Trophoblast cell (in vitro differentiated cells and primary cell): ENCODE results near the gene KLK5.

Source experiments
- DNase-seq, 2 donors: peaks; one replicate each; pipeline ENCODE4 v3.0.0-alpha.2; 2016
- H2AFZ ChIP-seq: 2 replicates; pipeline ENCODE4 v1.6.1; 2013; ENCODE audit warnings: low read length, moderate library complexity, mild to moderate bottlenecking; ENCODE audit not compliant: insufficient read depth, poor library complexity
- H2AK5ac ChIP-seq: 2 replicates; pipeline ENCODE4 v1.6.1; 2013; ENCODE audit warnings: mild to moderate bottlenecking, low read length
- H2BK120ac ChIP-seq: 2 replicates; pipeline ENCODE4 v1.6.1; 2013; ENCODE audit warnings: low read length, mild to moderate bottlenecking, moderate library complexity; ENCODE audit not compliant: insufficient read depth, poor library complexity
- H2BK12ac ChIP-seq: 2 replicates; pipeline ENCODE4 v1.6.1; 2013; ENCODE audit warnings: mild to moderate bottlenecking, low read length, moderate library complexity
- H2BK5ac ChIP-seq: 2 replicates; pipeline ENCODE4 v1.6.1; 2013; ENCODE audit warnings: low read length, low read depth, moderate library complexity, mild to moderate bottlenecking; ENCODE audit not compliant: poor library complexity
- H3K14ac ChIP-seq: 2 replicates; pipeline ENCODE4 v1.6.1; 2013; ENCODE audit warnings: mild to moderate bottlenecking, low read length
- H3K18ac ChIP-seq: 2 replicates; pipeline ENCODE4 v1.6.1; 2013; ENCODE audit warnings: mild to moderate bottlenecking, low read length
- H3K23ac ChIP-seq: 2 replicates; pipeline ENCODE4 v1.6.1; 2013; ENCODE audit warnings: low read length
- H3K27ac ChIP-seq: 2 replicates; pipeline ENCODE4 v1.5.1; 2013; ENCODE audit warnings: low read depth, mild to moderate bottlenecking, inconsistent platforms, low read length, moderate library complexity
- H3K27me3 ChIP-seq: 2 replicates; pipeline ENCODE4 v1.6.1; 2013; ENCODE audit warnings: inconsistent platforms, mild to moderate bottlenecking, low read length, moderate library complexity; ENCODE audit not compliant: insufficient read depth
- H3K36me3 ChIP-seq, 2 experiments: 1 replicate in 1 of 2; 2 replicates in 1 of 2; pipeline ENCODE4 v1.6.1; 2013; ENCODE audit warnings: low read length in 2 of 2, mild to moderate bottlenecking in 2 of 2, moderate library complexity in 1 of 2; ENCODE audit not compliant: insufficient read depth in 2 of 2, control insufficient read depth in 1 of 2
- H3K4ac ChIP-seq: 2 replicates; pipeline ENCODE4 v1.6.1; 2013; ENCODE audit warnings: low read depth, mild to moderate bottlenecking, low read length, moderate library complexity
- H3K4me1 ChIP-seq, 2 experiments: 1 replicate in 1 of 2; 2 replicates in 1 of 2; pipeline ENCODE4 v1.6.1; 2013; ENCODE audit warnings: low read length in 2 of 2, mild to moderate bottlenecking in 2 of 2, moderate library complexity in 1 of 2; ENCODE audit not compliant: insufficient read depth in 2 of 2, control insufficient read depth in 1 of 2
- H3K4me2 ChIP-seq: 2 replicates; pipeline ENCODE4 v1.6.1; 2013; ENCODE audit warnings: inconsistent platforms, mild to moderate bottlenecking, low read length, moderate library complexity
- H3K4me3 ChIP-seq: 2 replicates; pipeline ENCODE4 v1.5.1; 2013; ENCODE audit warnings: mild to moderate bottlenecking, low read depth, low read length, inconsistent platforms
- H3K79me1 ChIP-seq: one replicate; pipeline ENCODE4 v1.6.1; 2013; ENCODE audit warnings: low read length
- H3K79me2 ChIP-seq: 2 replicates; pipeline ENCODE4 v1.6.1; 2013; ENCODE audit warnings: low read length, mild to moderate bottlenecking; ENCODE audit not compliant: control insufficient read depth, insufficient read depth, poor library complexity
- H3K9ac ChIP-seq: 2 replicates; pipeline ENCODE4 v1.6.1; 2013; ENCODE audit warnings: mild to moderate bottlenecking, low read length
- H3K9me3 ChIP-seq: 2 replicates; pipeline ENCODE4 v1.6.1; 2013; ENCODE audit warnings: low read depth, mild to moderate bottlenecking, control low read depth, inconsistent platforms, low read length; ENCODE audit not compliant: insufficient read depth
- H4K12ac ChIP-seq: 2 replicates; pipeline ENCODE4 v1.6.1; 2013; ENCODE audit warnings: low read depth, mild to moderate bottlenecking, low read length, moderate library complexity
- H4K8ac ChIP-seq: 2 replicates; pipeline ENCODE4 v1.6.1; 2013; ENCODE audit warnings: low read depth, mild to moderate bottlenecking, low read length, moderate library complexity
- H4K91ac ChIP-seq: one replicate; pipeline ENCODE4 v1.6.1; 2013; ENCODE audit warnings: low read depth, mild to moderate bottlenecking, low read length, moderate library complexity
- whole genome bisulfite sequencing: extraction: QIAGEN DNeasy Blood & Tissue Kit; methylation state at CpG from one replicate; pipeline ENCODE4 v1.1.7; 2013; ENCODE audit warnings: missing lambda C conversion rate; ENCODE audit not compliant: insufficient read length, insufficient coverage; ENCODE audit errors: extremely low coverage; 5-methylcytosine and 5-hydroxymethylcytosine counted together

The KLK5 gene

GRCh38 chr19:50981587-50982146, 28.8 kb upstream of the KLK5 start:
- Histone ChIP-seq H4K8ac (no peak overlapping the region), H3K18ac (no peak overlapping the region), H4K12ac (no peak overlapping the region), H3K27me3 (no peaks in the 10 kb centered on the region), H3K23ac (no peak overlapping the region), H3K4me1 (peaks cover 5 to 12% of the 10 kb centered on the region in 2 experiments), H3K36me3 (no peaks in the 10 kb centered on the region), H3K9me3 (no peaks in the 10 kb centered on the region), H3K27ac (no peak overlapping the region), H2AK5ac (no peak overlapping the region), H2BK12ac (no peak overlapping the region), H2BK120ac (no peak overlapping the region), H3K14ac (no peak overlapping the region), H3K4me2 (no peak overlapping the region), H3K4me3 (no peak overlapping the region), H3K79me1 (peaks cover 4% of the 10 kb centered on the region), H2AFZ (no peak overlapping the region), H3K4ac (no peak overlapping the region), H3K9ac (no peak overlapping the region), H2BK5ac (no peak overlapping the region), H3K79me2 (no peaks in the 10 kb centered on the region), H4K91ac (peak overlapping the region; percentile 49)
- no CpG with 5 or more reads among the region's 11 CpGs for WGBS
- no peak for DNase-seq

GRCh38 chr19:50980208-50980607, 27.4 kb upstream of the KLK5 start:
- no peak overlapping the region for H4K8ac ChIP-seq
- peak overlapping the region; percentile 28 for H2AK5ac ChIP-seq
- no peak overlapping the region for H2BK12ac ChIP-seq
- H3K9me3 ChIP-seq = no peaks in the 10 kb centered on the region
- no peak overlapping the region for H2AFZ ChIP-seq
- H4K12ac ChIP-seq = no peak overlapping the region
- H3K4me3 ChIP-seq = no peak overlapping the region
- H3K23ac ChIP-seq = no peak overlapping the region
- no peak overlapping the region for H3K27ac ChIP-seq
- no peak for DNase-seq
- no peak overlapping the region for H2BK5ac ChIP-seq
- H3K27me3 ChIP-seq = no peaks in the 10 kb centered on the region
- H3K14ac ChIP-seq = peak overlapping the region; percentile 9
- no peak overlapping the region for H2BK120ac ChIP-seq
- H3K4me2 ChIP-seq = no peak overlapping the region
- WGBS = no CpG with 5 or more reads among the region's 13 CpGs
- H3K18ac ChIP-seq = no peak overlapping the region
- no peak overlapping the region for H3K9ac ChIP-seq
- H3K4me1 ChIP-seq = peaks cover 9 to 17% of the 10 kb centered on the region in 2 experiments
- H3K4ac ChIP-seq = no peak overlapping the region
- peak overlapping the region; percentile 16 for H4K91ac ChIP-seq
- no peaks in the 10 kb centered on the region for H3K79me2 ChIP-seq
- peaks cover 7% of the 10 kb centered on the region for H3K79me1 ChIP-seq
- no peaks in the 10 kb centered on the region for H3K36me3 ChIP-seq

GRCh38 chr19:50979758-50980157, 26.9 kb upstream of the KLK5 start:
- Histone ChIP-seq H2BK120ac (no peak overlapping the region), H4K12ac (no peak overlapping the region), H4K91ac (peak overlapping the region; percentile 52), H3K4me1 (peaks cover 9 to 17% of the 10 kb centered on the region in 2 experiments), H2AK5ac (no peak overlapping the region), H2AFZ (no peak overlapping the region), H2BK5ac (no peak overlapping the region), H3K79me2 (no peaks in the 10 kb centered on the region), H3K79me1 (peaks cover 7% of the 10 kb centered on the region), H3K27ac (no peak overlapping the region), H3K14ac (no peak overlapping the region), H3K18ac (no peak overlapping the region), H3K27me3 (no peaks in the 10 kb centered on the region), H3K23ac (no peak overlapping the region), H3K9ac (no peak overlapping the region), H3K4ac (no peak overlapping the region), H3K36me3 (no peaks in the 10 kb centered on the region), H4K8ac (no peak overlapping the region), H3K4me2 (no peak overlapping the region), H2BK12ac (peak overlapping the region; percentile 25), H3K9me3 (no peaks in the 10 kb centered on the region), H3K4me3 (no peak overlapping the region)
- no CpG with 5 or more reads among the region's 8 CpGs for WGBS
- DNase-seq = no peak

- WGBS = no CpG with 5 or more reads among the region's 5 CpGs
- Histone ChIP-seq H3K4me3 (no peak overlapping the region), H2BK5ac (no peak overlapping the region), H3K23ac (no peak overlapping the region), H3K9ac (no peak overlapping the region), H3K79me2 (no peaks in the 10 kb centered on the region), H4K91ac (no peak overlapping the region), H3K27me3 (no peaks in the 10 kb centered on the region), H4K12ac (no peak overlapping the region), H2BK12ac (no peak overlapping the region), H3K4me2 (no peak overlapping the region), H3K27ac (peak overlapping the region; percentile 29), H3K9me3 (no peaks in the 10 kb centered on the region), H4K8ac (no peak overlapping the region), H3K4ac (no peak overlapping the region), H2AK5ac (no peak overlapping the region), H2BK120ac (no peak overlapping the region), H3K18ac (no peak overlapping the region), H2AFZ (no peak overlapping the region), H3K14ac (no peak overlapping the region), H3K4me1 (peaks cover 9 to 17% of the 10 kb centered on the region in 2 experiments), H3K79me1 (peaks cover 7% of the 10 kb centered on the region), H3K36me3 (no peaks in the 10 kb centered on the region)
- DNase-seq = no peak
Measured at GRCh38 chr19:50978772-50979390, 26.0 kb upstream of the KLK5 start.
